HepG2 (cell line): Measurements from ENCODE around the gene PLCG2. TPM values are rescaled to one million over a fixed set of nuclear protein-coding genes. Genes with fewer than 3 reads are reported as not detected.

Experiments used
- ATAC-seq: fragments of 200-7000 bp; cut with Tn5 transposase; 3 replicates; pipeline ENCODE4 v1.9.1; 2020; ENCODE audit warnings: mild to moderate bottlenecking, moderate library complexity
- BruUV-seq: library from RNA; stranded (reverse); fragments of 400-500 nt; replicated peaks from 2 replicates; lab custom pipeline; 2021; lab: Mats Ljungman, UMichigan
- CTCF ChIA-PET: fragments of 300-600 bp; formaldehyde crosslinking; extraction: SDS; loops from one replicate; lab custom pipeline; 2021; ENCODE audit warnings: low total read pairs, inconsistent platforms, low intra/inter-chr PET ratio; lab: Yijun Ruan, JAX
- POLR2A ChIA-PET: fragments of 350-600 bp; sonication (Branson Sonifier 250); formaldehyde crosslinking; loops from one replicate; lab custom pipeline; 2020; ENCODE audit warnings: antibody characterized with exemption, inconsistent platforms; lab: Yijun Ruan, JAX
- DNase-seq: peaks from one replicate; pipeline ENCODE4 v3.0.0-alpha.2; 2015; ENCODE audit warnings: low spot score
- FAIRE-seq: peaks from 3 replicates; lab custom pipeline; 2011; peaks lifted over from hg19 to GRCh38; lab: Jason Lieb, UNC
- H2AFZ ChIP-seq: one replicate; pipeline ENCODE4 v1.6.1; 2011; ENCODE audit warnings: low read length, inconsistent platforms
- H3K27ac ChIP-seq: fragments of 300-600 bp; 3 replicates; pipeline ENCODE4 v1.8.0; 2011; ENCODE audit warnings: mixed run types, mild to moderate bottlenecking, mixed read lengths, low read length, inconsistent platforms; ENCODE audit not compliant: insufficient read depth; ENCODE audit errors: extremely low read length
- H3K27me3 ChIP-seq, 2 experiments: fragments of 200-600 bp in 1 of 2; 2 replicates in 1 of 2; 3 replicates in 1 of 2; pipeline versions ENCODE4 v1.6.0 to v1.8.0; 2011; ENCODE audit warnings: low read length in 2 of 2, mild to moderate bottlenecking in 2 of 2, moderate library complexity in 2 of 2, inconsistent platforms in 1 of 2; ENCODE audit not compliant: insufficient read depth in 2 of 2, control insufficient read depth in 1 of 2
- H3K36me3 ChIP-seq, 2 experiments: fragments of 200-600 bp in 1 of 2; replicated peaks in 1 of 2; 2 replicates in 1 of 2; 3 replicates in 1 of 2; pipeline versions ENCODE4 v1.5.1 to v1.8.0; 2011; ENCODE audit warnings: low read length in 2 of 2, inconsistent platforms in 1 of 2; ENCODE audit not compliant: insufficient read depth in 2 of 2, control insufficient read depth in 1 of 2
- H3K4me1 ChIP-seq: 2 replicates; pipeline ENCODE4 v1.5.1; 2012; ENCODE audit warnings: low read length, inconsistent platforms; ENCODE audit not compliant: insufficient read depth
- H3K4me2 ChIP-seq: 2 replicates; pipeline ENCODE4 v1.6.0; 2011; ENCODE audit warnings: low read depth, low read length, inconsistent platforms
- H3K4me3 ChIP-seq, 3 experiments: fragments of 200-600 bp in 1 of 3; sonication (generic), shearing (Covaris generic) in 1 of 3; replicated peaks in 1 of 3; 2 replicates each; pipeline ENCODE4 v1.5.1; 2011 to 2016; ENCODE audit warnings: low read length in 3 of 3, inconsistent platforms in 2 of 3, low read depth in 2 of 3, mild to moderate bottlenecking in 2 of 3, control low read depth in 1 of 3, mixed read lengths in 1 of 3; ENCODE audit not compliant: insufficient read depth in 1 of 3
- H3K79me2 ChIP-seq: one replicate; pipeline ENCODE4 v1.6.1; 2011; ENCODE audit warnings: low read length, inconsistent platforms; ENCODE audit not compliant: insufficient read depth
- H3K9ac ChIP-seq: 2 replicates; pipeline ENCODE4 v1.6.0; 2011; ENCODE audit warnings: mild to moderate bottlenecking, low read depth, low read length, inconsistent platforms; ENCODE audit not compliant: insufficient read depth
- H3K9me3 ChIP-seq: 2 replicates; pipeline ENCODE4 v1.5.1; 2012; ENCODE audit warnings: mild to moderate bottlenecking, low read length
- H4K20me1 ChIP-seq: 2 replicates; pipeline ENCODE4 v1.6.0; 2011; ENCODE audit warnings: inconsistent platforms, mild to moderate bottlenecking, low read length, moderate library complexity; ENCODE audit not compliant: insufficient read depth
- CEBPB ChIP-seq: IDR thresholded peaks from 2 replicates; pipeline ENCODE4 v1.6.1; 2011; ENCODE audit warnings: low read depth, low read length, improper control_type of control experiment, borderline replicate concordance
- CEBPG ChIP-seq: IDR thresholded peaks from 2 replicates; pipeline ENCODE4 v1.6.1; 2016
- HNRNPK ChIP-seq: fragments of 200-400 bp; formaldehyde crosslinking; IDR thresholded peaks from 2 replicates; pipeline ENCODE4 v1.6.1; 2018; ENCODE audit warnings: low read length, low read depth, moderate library complexity, mild to moderate bottlenecking; ENCODE audit not compliant: poor library complexity, severe bottlenecking
- KDM5A ChIP-seq: fragments of 200-600 bp; sonication (generic); IDR thresholded peaks from 2 replicates; pipeline ENCODE4 v1.7.0; 2018; ENCODE audit warnings: antibody characterized with exemption, mild to moderate bottlenecking, low read length, borderline replicate concordance
- SAFB2 ChIP-seq: sonication (generic); formaldehyde crosslinking; IDR thresholded peaks from 2 replicates; pipeline ENCODE4 v1.5.1; 2020; ENCODE audit warnings: missing genetic modification reagents, low read depth, mild to moderate bottlenecking, borderline replicate concordance
- ZNF431 ChIP-seq: sonication (generic); formaldehyde crosslinking; IDR thresholded peaks from 2 replicates; pipeline ENCODE4 v1.9.0; 2022; ENCODE audit warnings: missing genetic modification reagents, low read depth, mild to moderate bottlenecking, borderline replicate concordance
- ZNF678 ChIP-seq: sonication (generic); formaldehyde crosslinking; IDR thresholded peaks from 2 replicates; pipeline ENCODE4 v1.4.0; 2020; ENCODE audit warnings: mild to moderate bottlenecking, missing genetic modification reagents
- WGBS: methylation state at CpG from one replicate; pipeline ENCODE4 v1.1.6; 2017; ENCODE audit warnings: low lambda C conversion rate; 5-methylcytosine and 5-hydroxymethylcytosine counted together
- in situ Hi-C: cut with HindIII; loops from 2 replicates; pipeline ENCODE4 v1.10.0; 2017; ENCODE audit warnings: low pct_unique_long_range_greater_than_20kb; ENCODE audit not compliant: extremely low pct_ligation_motif_present
- intact Hi-C: fragments of 100-400 bp; cut with micrococcal nuclease; formaldehyde crosslinking; loops from one replicate; pipeline ENCODE4 v1.10.0; 2022; ENCODE audit not compliant: unreplicated experiment
- polyA plus RNA-seq, 8 experiments: library from polyadenylated mRNA; depleted of rRNA in 3 of 8; stranded (reverse) in 7 of 8; unstranded in 1 of 8; fragments of >200 nt; fragmentation: Illumina TruSeq in 4 of 8; extraction: Trizol in 4 of 8; gene quantifications; 2 replicates each; pipeline versions ENCODE4 v1.2.1 to v1.2.3, GENCODE V29; 2011 to 2016; ENCODE audit warnings: low read depth in 4 of 8, missing spikeins in 1 of 8, mixed read lengths in 1 of 8; ENCODE audit not compliant: insufficient read depth in 1 of 8
- total RNA-seq, 5 experiments: library from RNA; depleted of rRNA; stranded (reverse); fragments of >200 nt; fragmentation: Illumina TruSeq; extraction: Trizol; gene quantifications; 2 replicates each; pipeline ENCODE4 v1.2.3, GENCODE V29; 2016; ENCODE audit warnings: low read depth in 1 of 5
- TF ChIP-seq, protein P1 (sequence below): IDR thresholded peaks from 2 replicates; pipeline ENCODE4 v1.6.1; 2016; ENCODE audit warnings: low read depth

Gene PLCG2
- total and polyA plus RNA-seq, 2 of the 13 experiments (the other 11 are each of a cell fraction or from before 2014, with no cell fraction given), result 0.13 to 0.18 TPM

- Histone ChIP-seq H3K4me2 (no peak overlapping the region), H3K27ac (no peak overlapping the region), H3K9ac (no peak overlapping the region), H3K9me3 (peaks cover 5% of the 10 kb centered on the region), H3K4me3 (no peak overlapping the region), H4K20me1 (no peaks in the 10 kb centered on the region), H3K4me1 (no peaks in the 10 kb centered on the region), H3K36me3 (no peaks in the 10 kb centered on the region), H3K27me3 (peaks cover 1 to 5% of the 10 kb centered on the region in 2 experiments; a peak in 1 of 5 replicates), H3K79me2 (no peaks in the 10 kb centered on the region), H2AFZ (no peak overlapping the region)
- WGBS, result 39% methylated on average over 8 of the region's 9 CpGs
- ATAC-seq (no peak), DNase-seq (no peak), FAIRE-seq (no peak)
- intact Hi-C loops (no loop called here), in situ Hi-C loops (no loop called here)
- peak; percentile 72 for TF ChIP-seq CEBPG (CRISPR knock-in tag)
- TF ChIP-seq HNRNPK, result no peak
- TF ChIP-seq CEBPB, result peak; percentile 97
- TF ChIP-seq KDM5A, result no peak
- CTCF ChIA-PET, result no interaction called here
- BruUV-seq, result no TSS peak
- POLR2A ChIA-PET, result no interaction called here
These were observed 177.3 kb downstream of the PLCG2 start for GRCh38 chr16:81956213-81956948.

DNA sequence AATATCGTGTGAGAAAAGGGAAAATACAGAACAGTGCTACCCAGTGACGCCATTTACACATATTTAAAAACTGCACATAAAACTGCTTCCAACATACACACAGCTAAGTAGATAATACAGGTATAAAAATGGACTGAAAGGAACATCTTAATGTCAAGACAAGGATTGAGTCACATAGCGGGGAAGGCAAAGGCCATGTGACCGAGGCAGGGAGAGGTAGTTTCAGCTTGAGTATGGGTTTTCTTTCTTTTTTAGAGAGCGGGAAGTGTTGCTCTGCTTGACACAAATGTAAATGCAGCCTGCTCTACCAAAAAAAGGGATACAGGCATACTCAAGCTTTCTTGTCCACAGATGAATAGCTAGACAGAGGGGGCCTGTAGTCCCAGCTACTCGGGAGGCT is 185.7 kb downstream of the PLCG2 start:
- no TSS peak for BruUV-seq

More for the DNA sequence above, 185.7 kb downstream of the PLCG2 start:
- no peak overlapping the region for H3K9ac ChIP-seq
- DNase-seq (no peak), ATAC-seq (no peak), FAIRE-seq (no peak)
- TF ChIP-seq, protein P1, sequence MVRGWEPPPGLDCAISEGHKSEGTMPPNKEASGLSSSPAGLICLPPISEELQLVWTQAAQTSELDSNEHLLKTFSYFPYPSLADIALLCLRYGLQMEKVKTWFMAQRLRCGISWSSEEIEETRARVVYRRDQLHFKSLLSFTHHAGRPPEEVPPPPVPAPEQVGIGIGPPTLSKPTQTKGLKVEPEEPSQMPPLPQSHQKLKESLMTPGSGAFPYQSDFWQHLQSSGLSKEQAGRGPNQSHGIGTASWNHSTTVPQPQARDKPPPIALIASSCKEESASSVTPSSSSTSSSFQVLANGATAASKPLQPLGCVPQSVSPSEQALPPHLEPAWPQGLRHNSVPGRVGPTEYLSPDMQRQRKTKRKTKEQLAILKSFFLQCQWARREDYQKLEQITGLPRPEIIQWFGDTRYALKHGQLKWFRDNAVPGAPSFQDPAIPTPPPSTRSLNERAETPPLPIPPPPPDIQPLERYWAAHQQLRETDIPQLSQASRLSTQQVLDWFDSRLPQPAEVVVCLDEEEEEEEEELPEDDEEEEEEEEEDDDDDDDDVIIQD (CRISPR knock-in tag), result no peak
- TF ChIP-seq ZNF678 (no peak), ZNF431 (CRISPR knock-in tag) (no peak), SAFB2 (no peak)
- no peaks in the 10 kb centered on the region for H3K36me3 ChIP-seq
- H3K9me3 ChIP-seq, result no peaks in the 10 kb centered on the region
- 40% methylated on average over 6 of the region's 6 CpGs for WGBS
- H2AFZ ChIP-seq, result no peak overlapping the region
- in situ Hi-C loops (no loop called here), intact Hi-C loops (no loop called here)
- no peak overlapping the region for H3K4me2 ChIP-seq
- no peaks in the 10 kb centered on the region for H4K20me1 ChIP-seq
- no peaks in the 10 kb centered on the region for H3K4me1 ChIP-seq
- no peak overlapping the region for H3K4me3 ChIP-seq
- no peaks in the 10 kb centered on the region for H3K79me2 ChIP-seq
- H3K27ac ChIP-seq, result no peak overlapping the region
- CTCF ChIA-PET, result no interaction called here
- 0 out of 5 replicates have a peak, but pooled peaks cover 1 to 4% of the 10 kb centered on the region in 2 experiments for H3K27me3 ChIP-seq
- POLR2A ChIA-PET, result no interaction called here
